Right atrium auricular region (tissue), 2 donors: Measurements from ENCODE around the gene BABAM2. TPM values are rescaled to one million over a fixed set of nuclear protein-coding genes. Genes with fewer than 3 reads are reported as not detected.
A peak's percentile ranks its signal among the peaks of the same experiment; 100 is the strongest.

Experiments
- DNase-seq: peaks from one replicate; pipeline ENCODE4 v3.0.0-alpha.2; 2019; ENCODE audit warnings: low spot score
- H3K27ac ChIP-seq, 2 donors: fragments of 200-600 bp; sonication (generic); 1 replicate in 1 of 2; 2 replicates in 1 of 2; pipeline ENCODE4 v1.5.1; 2016 to 2019
- H3K27me3 ChIP-seq, 2 donors: fragments of 200-600 bp; sonication (generic); one replicate each; pipeline versions ENCODE4 v1.5.1 to v1.6.0; 2017 to 2019
- H3K36me3 ChIP-seq: fragments of 200-600 bp; sonication (generic); one replicate; pipeline ENCODE4 v1.5.1; 2016
- H3K4me1 ChIP-seq, 2 donors: fragments of 200-600 bp; sonication (generic); one replicate each; pipeline versions ENCODE4 v1.5.1 to v1.6.0; 2017 to 2019
- H3K4me3 ChIP-seq, 2 donors: fragments of 200-600 bp; sonication (generic); 1 replicate in 1 of 2; 2 replicates in 1 of 2; pipeline ENCODE4 v1.5.1; 2017 to 2019; ENCODE audit warnings: mild to moderate bottlenecking in 1 of 2, moderate library complexity in 1 of 2
- H3K9me3 ChIP-seq, 2 donors: fragments of 200-600 bp; sonication (generic); one replicate each; pipeline ENCODE4 v1.5.1; 2019
- CTCF ChIP-seq, 2 donors: fragments of 200-600 bp; sonication (generic); IDR thresholded peaks; one replicate each; pipeline ENCODE4 v1.5.1; 2019; ENCODE audit warnings: antibody characterized with exemption in 2 of 2
- total RNA-seq, 2 donors: library from RNA; depleted of rRNA; stranded (reverse); fragments of >200 nt; gene quantifications; one replicate each; pipeline ENCODE4 v1.1.0, GENCODE V29; 2016

Gene BABAM2
- total RNA-seq, 2 donors from 2014 or later = 58.8 to 60.6 TPM

- H3K4me3 ChIP-seq = no peak overlapping the region
- H3K27me3 ChIP-seq = no peaks in the 10 kb centered on the region
- no peak for TF ChIP-seq CTCF (IDR thresholded peaks at IDR 0.05)
- no peak for DNase-seq
- no peaks in the 10 kb centered on the region for H3K9me3 ChIP-seq
- H3K4me1 ChIP-seq = no peaks in the 10 kb centered on the region
- H3K27ac ChIP-seq = no peak overlapping the region
- H3K36me3 ChIP-seq = no peaks in the 10 kb centered on the region
Measured at GRCh38 chr2:28193630-28194403, 303.3 kb downstream of the BABAM2 start.

GRCh38 chr2:28199995-28200679, 309.6 kb downstream of the BABAM2 start:
- peaks cover 0 to 5% of the 10 kb centered on the region in 2 donors for H3K4me1 ChIP-seq
- no peak for TF ChIP-seq CTCF (IDR thresholded peaks at IDR 0.05)
- DNase-seq = no peak
- H3K27ac ChIP-seq = no peak overlapping the region
- no peak overlapping the region for H3K4me3 ChIP-seq
- no peaks in the 10 kb centered on the region for H3K36me3 ChIP-seq
- no peaks in the 10 kb centered on the region for H3K9me3 ChIP-seq
- H3K27me3 ChIP-seq = no peaks in the 10 kb centered on the region

- Histone ChIP-seq H3K9me3 (no peaks in the 10 kb centered on the region), H3K27ac (peak overlapping the region; percentile 55 to 78), H3K4me1 (peaks cover 0 to 5% of the 10 kb centered on the region in 2 donors), H3K4me3 (no peak overlapping the region), H3K36me3 (no peaks in the 10 kb centered on the region), H3K27me3 (no peaks in the 10 kb centered on the region)
- no peak for TF ChIP-seq CTCF (IDR thresholded peaks at IDR 0.05)
- DNase-seq = no peak
Measured at GRCh38 chr2:28201671-28202180, 311.2 kb downstream of the BABAM2 start.

GRCh38 chr2:28202719-28203118, 312.2 kb downstream of the BABAM2 start:
- H3K27ac ChIP-seq = no peak overlapping the region
- DNase-seq = no peak
- no peak for TF ChIP-seq CTCF (IDR thresholded peaks at IDR 0.05)
- no peaks in the 10 kb centered on the region for H3K36me3 ChIP-seq
- no peaks in the 10 kb centered on the region for H3K27me3 ChIP-seq
- peaks cover 0 to 5% of the 10 kb centered on the region in 2 donors for H3K4me1 ChIP-seq
- no peak overlapping the region for H3K4me3 ChIP-seq
- H3K9me3 ChIP-seq = no peaks in the 10 kb centered on the region

- Histone ChIP-seq H3K27me3 (no peaks in the 10 kb centered on the region), H3K4me1 (peaks cover 0 to 5% of the 10 kb centered on the region in 2 donors), H3K27ac (no peak overlapping the region), H3K4me3 (no peak overlapping the region), H3K9me3 (no peaks in the 10 kb centered on the region), H3K36me3 (no peaks in the 10 kb centered on the region)
- TF ChIP-seq CTCF (IDR thresholded peaks at IDR 0.05) = no peak
- DNase-seq = no peak
Measured at GRCh38 chr2:28206762-28207161, 316.2 kb downstream of the BABAM2 start.
